ENCODE data around the gene SATB2.

SATB2 gene

GRCh38 chr2:199452260-199452990 lies 5.3 kb downstream of the SATB2 start:
- DNase-seq: no peak

- no peak for DNase-seq
These were observed 7.8 kb downstream of the SATB2 start for GRCh38 chr2:199449956-199450355.

GRCh38 chr2:199449455-199449854 lies 8.3 kb downstream of the SATB2 start:
- DNase-seq: no peak

- DNase-seq: no peak
These were observed 10.7 kb downstream of the SATB2 start for GRCh38 chr2:199446996-199447576.

- no peak for DNase-seq
These were observed 13.0 kb downstream of the SATB2 start for GRCh38 chr2:199444749-199445148.

- DNase-seq: no peak
These were observed 14.1 kb downstream of the SATB2 start for GRCh38 chr2:199443589-199444130.

GRCh38 chr2:199442173-199442572 lies 15.6 kb downstream of the SATB2 start:
- DNase-seq: no peak

- no peak for DNase-seq
These were observed 16.0 kb downstream of the SATB2 start for GRCh38 chr2:199441759-199442158.

GRCh38 chr2:199440118-199440517 lies 17.6 kb downstream of the SATB2 start:
- no peak for DNase-seq

- DNase-seq: no peak
These were observed 18.2 kb downstream of the SATB2 start for GRCh38 chr2:199439542-199439941.

GRCh38 chr2:199439066-199439465 lies 18.7 kb downstream of the SATB2 start:
- DNase-seq: no peak

GRCh38 chr2:199434555-199434954 lies 23.2 kb downstream of the SATB2 start:
- DNase-seq: no peak

- DNase-seq: no peak
These were observed 24.4 kb downstream of the SATB2 start for GRCh38 chr2:199433204-199433832.

- DNase-seq: no peak
These were observed 26.0 kb downstream of the SATB2 start for GRCh38 chr2:199431746-199432213.

- no peak for DNase-seq
These were observed 27.5 kb downstream of the SATB2 start for GRCh38 chr2:199430214-199430613.

- no peak for DNase-seq
These were observed 29.4 kb downstream of the SATB2 start for GRCh38 chr2:199428291-199428690.

GRCh38 chr2:199424160-199424559 lies 33.6 kb downstream of the SATB2 start:
- no peak for DNase-seq

GRCh38 chr2:199419428-199419827 lies 38.3 kb downstream of the SATB2 start:
- DNase-seq: no peak

- no peak for DNase-seq
These were observed 43.3 kb downstream of the SATB2 start for GRCh38 chr2:199414465-199414864.

- no peak for DNase-seq
These were observed 43.7 kb downstream of the SATB2 start for GRCh38 chr2:199414001-199414400.

GRCh38 chr2:199409759-199410529 lies 47.8 kb downstream of the SATB2 start:
- no peak for DNase-seq

GRCh38 chr2:199407421-199407820 lies 50.3 kb downstream of the SATB2 start:
- no peak for DNase-seq

GRCh38 chr2:199405241-199405640 lies 52.5 kb downstream of the SATB2 start:
- DNase-seq: no peak

Data from T-helper 1 cell (primary cell).